Endothelial cell of umbilical vein (primary cell): ENCODE measurements around the gene PDE4B. TPM values are rescaled to one million over a fixed set of nuclear protein-coding genes. Genes with fewer than 3 reads are reported as not detected.

ENCODE experiments used
- BruUV-seq: library from RNA; stranded (reverse); fragments of 400-500 nt; replicated peaks from 2 replicates; lab custom pipeline; 2021; lab: Mats Ljungman, UMichigan
- CTCF ChIA-PET: fragments of 300-600, 350-600 bp; sonication (Branson Sonifier 250); formaldehyde crosslinking; loops from one replicate; lab custom pipeline; 2021; ENCODE audit warnings: antibody characterized with exemption, inconsistent platforms; lab: Charles Lee
- POLR2A ChIA-PET: fragments of 300-600, 350-600 bp; sonication (Branson Sonifier 250); formaldehyde crosslinking; loops from one replicate; lab custom pipeline; 2021; ENCODE audit warnings: antibody characterized with exemption, inconsistent platforms; lab: Charles Lee
- DNase-seq: peaks from one replicate; pipeline ENCODE4 v3.0.0-alpha.2; 2011; ENCODE audit warnings: low read depth, low spot score
- FAIRE-seq: peaks from 2 replicates; lab custom pipeline; 2011; peaks lifted over from hg19 to GRCh38; lab: Jason Lieb, UNC
- H2AFZ ChIP-seq: 2 replicates; pipeline ENCODE4 v1.6.0; 2012; ENCODE audit warnings: low read depth, low read length, control low read depth, inconsistent platforms
- H3K27ac ChIP-seq: 2 replicates; pipeline ENCODE4 v1.5.1; 2011; ENCODE audit warnings: low read depth, mild to moderate bottlenecking, control low read depth, low read length, moderate library complexity; ENCODE audit not compliant: insufficient read depth
- H3K27me3 ChIP-seq, 2 experiments: 2 replicates each; pipeline versions ENCODE4 v1.6.0 to v1.6.1; 2011; ENCODE audit warnings: low read length in 2 of 2, mixed read lengths in 1 of 2; ENCODE audit not compliant: control insufficient read depth in 2 of 2, insufficient read depth in 2 of 2
- H3K36me3 ChIP-seq, 2 experiments: 2 replicates in 1 of 2; 3 replicates in 1 of 2; pipeline ENCODE4 v1.5.1; 2011; ENCODE audit warnings: low read length in 2 of 2, mild to moderate bottlenecking in 1 of 2, moderate library complexity in 1 of 2; ENCODE audit not compliant: control insufficient read depth in 2 of 2, insufficient read depth in 2 of 2; ENCODE audit errors: extremely low read depth in 1 of 2
- H3K4me1 ChIP-seq: 3 replicates; pipeline ENCODE4 v1.5.1; 2011; ENCODE audit warnings: mild to moderate bottlenecking, low read length; ENCODE audit not compliant: control insufficient read depth, insufficient read depth; ENCODE audit errors: extremely low read depth
- H3K4me2 ChIP-seq: 2 replicates; pipeline ENCODE4 v1.6.1; 2011; ENCODE audit warnings: low read length, control low read depth, mixed read lengths; ENCODE audit not compliant: insufficient read depth
- H3K4me3 ChIP-seq, 3 experiments: fragments of 200-600 bp in 1 of 3; sonication (generic), shearing (Covaris generic) in 1 of 3; replicated peaks in 1 of 3; 2 replicates each; pipeline ENCODE4 v1.5.1; 2011 to 2016; ENCODE audit warnings: control low read depth in 3 of 3, low read length in 3 of 3, mild to moderate bottlenecking in 2 of 3, inconsistent platforms in 1 of 3, low read depth in 1 of 3, moderate library complexity in 1 of 3; ENCODE audit not compliant: insufficient read depth in 1 of 3
- H3K79me2 ChIP-seq: 2 replicates; pipeline ENCODE4 v1.6.0; 2012; ENCODE audit warnings: low read length, inconsistent platforms; ENCODE audit not compliant: control insufficient read depth, insufficient read depth
- H3K9ac ChIP-seq: replicated peaks from 2 replicates; pipeline ENCODE3; 2011; ENCODE audit warnings: low read length, control low read depth; ENCODE audit not compliant: insufficient read depth; ENCODE audit errors: extremely low read depth
- H3K9me1 ChIP-seq: replicated peaks from 3 replicates; pipeline ENCODE4 v1.6.0; 2011; ENCODE audit warnings: mild to moderate bottlenecking, low read length; ENCODE audit not compliant: control insufficient read depth, insufficient read depth; ENCODE audit errors: extremely low read depth
- H3K9me3 ChIP-seq: replicated peaks from 2 replicates; pipeline ENCODE4 v1.5.1; 2012; ENCODE audit warnings: low read length, inconsistent platforms; ENCODE audit not compliant: control insufficient read depth, insufficient read depth
- H4K20me1 ChIP-seq: replicated peaks from 2 replicates; pipeline ENCODE3; 2011; ENCODE audit warnings: mild to moderate bottlenecking, low read length; ENCODE audit not compliant: control insufficient read depth, insufficient read depth; ENCODE audit errors: extremely low read depth
- CTCF ChIP-seq, 2 donors: IDR thresholded peaks; 1 replicate in 1 of 2; 2 replicates in 1 of 2; pipeline ENCODE4 v1.5.1; 2011; ENCODE audit warnings: low read length in 2 of 2, mild to moderate bottlenecking in 2 of 2, moderate library complexity in 2 of 2, control low read depth in 1 of 2, inconsistent platforms in 1 of 2, low read depth in 1 of 2; ENCODE audit not compliant: insufficient read depth in 1 of 2; ENCODE audit errors: extremely low read depth in 1 of 2
- EZH2 ChIP-seq: IDR thresholded peaks from 2 replicates; pipeline ENCODE4 v1.6.1; 2012; ENCODE audit warnings: borderline replicate concordance, low read depth, mild to moderate bottlenecking, moderate library complexity, low read length, inconsistent platforms; ENCODE audit not compliant: severe bottlenecking
- FOS ChIP-seq: IDR thresholded peaks from 2 replicates; pipeline ENCODE4 v1.6.1; 2011; ENCODE audit warnings: mild to moderate bottlenecking, low read length, moderate library complexity, borderline replicate concordance; ENCODE audit not compliant: insufficient read depth
- GATA2 ChIP-seq: IDR thresholded peaks from 2 replicates; pipeline ENCODE4 v1.7.0; 2011; ENCODE audit warnings: low read depth, mild to moderate bottlenecking, moderate library complexity, mixed read lengths, low read length; ENCODE audit not compliant: insufficient read length, insufficient read depth
- JUN ChIP-seq: IDR thresholded peaks from 2 replicates; pipeline ENCODE4 v1.6.1; 2011; ENCODE audit warnings: borderline replicate concordance, low read depth; ENCODE audit not compliant: insufficient read length, insufficient read depth
- MAX ChIP-seq: IDR thresholded peaks from 2 replicates; pipeline ENCODE4 v1.6.1; 2011; ENCODE audit not compliant: insufficient read depth, insufficient read length
- MYC ChIP-seq: IDR thresholded peaks from one replicate; pipeline ENCODE4 v1.6.1; 2011; ENCODE audit warnings: mild to moderate bottlenecking, low read depth, low read length
- POLR2AphosphoS5 ChIP-seq: IDR thresholded peaks from 2 replicates; pipeline ENCODE4 v1.6.1; 2012; ENCODE audit warnings: low read depth, mild to moderate bottlenecking, control low read depth, low read length, moderate library complexity; ENCODE audit not compliant: insufficient read depth
- dilution Hi-C: fragments of 300-500 bp; cut with MboI; formaldehyde crosslinking; loops from one replicate; pipeline ENCODE4 v1.15.0; 2019; ENCODE audit warnings: low sequenced_read_pairs; ENCODE audit not compliant: extremely low pct_ligation_motif_present
- intact Hi-C: fragments of 100-400 bp; cut with micrococcal nuclease; formaldehyde crosslinking; loops from one replicate; pipeline ENCODE4 v1.10.0; 2022
- polyA plus RNA-seq, 4 experiments: library from polyadenylated mRNA; depleted of rRNA in 3 of 4; stranded (reverse) in 3 of 4; unstranded in 1 of 4; fragments of >200 nt; gene quantifications; 2 replicates each; pipeline versions ENCODE4 v1.2.1 to v1.2.3, GENCODE V29; 2011 to 2012; ENCODE audit warnings: missing spikeins in 1 of 4
- total RNA-seq: library from RNA; stranded (reverse); gene quantifications from 2 replicates; pipeline ENCODE4 v1.2.3, GENCODE V29; 2021

The PDE4B gene
- total and polyA plus RNA-seq, 2 donors (not counting 3 experiments of a cell fraction or from before 2014, with no cell fraction given) = 63.5 to 69.8 TPM

- Histone ChIP-seq H3K4me1 (peaks cover 60% of the 10 kb centered on the region), H3K9me3 (no peaks in the 10 kb centered on the region), H3K9ac (peak overlapping the region; percentile 82), H3K36me3 (peaks cover 30 to 39% of the 10 kb centered on the region in 2 experiments), H3K4me2 (peak overlapping the region; percentile 80), H3K9me1 (no peaks in the 10 kb centered on the region), H4K20me1 (no peaks in the 10 kb centered on the region), H3K27ac (peak overlapping the region; percentile 99), H3K4me3 (no peak overlapping the region), H2AFZ (no peak overlapping the region), H3K27me3 (no peaks in the 10 kb centered on the region), H3K79me2 (peaks cover 14% of the 10 kb centered on the region)
- no TSS peak for BruUV-seq
- ChIA-PET POLR2A (no interaction called here), CTCF (interaction anchor here (2.0 to 3.9 kb wide), 3 partner anchors 41 to 73 kb away, joined by 5 to 35 read pairs (median 9); no protein-coding TSS in a partner anchor)
- FAIRE-seq = no peak
- no peak for TF ChIP-seq POLR2AphosphoS5
- no peak for TF ChIP-seq EZH2
- no peak for TF ChIP-seq MYC
- no peak for TF ChIP-seq MAX
- no peak for TF ChIP-seq FOS
- TF ChIP-seq JUN = no peak
- TF ChIP-seq GATA2 = no peak
- no peak for TF ChIP-seq CTCF (IDR thresholded peaks at IDR 0.05; ENCODE audit: extremely low read depth in 1 of 2, insufficient read depth in 1 of 2, low read depth in 1 of 2, low read length in 2 of 2)
- intact Hi-C loops (no loop called here), dilution Hi-C loops (no loop called here)
- DNase-seq = no peak
These were observed 579.9 kb downstream of the PDE4B start for GRCh38 chr1:66372522-66373101.
